Fibroblast of pulmonary artery (primary cell): ENCODE data around the gene HEPACAM.

Source experiments
- DNase-seq: peaks from one replicate; pipeline ENCODE4 v3.0.0-alpha.2; 2010; ENCODE audit warnings: low read depth
- H3K4me3 ChIP-seq: replicated peaks from 2 replicates; pipeline ENCODE4 v1.5.1; 2011; ENCODE audit warnings: low read depth, mild to moderate bottlenecking, control low read depth, low read length, moderate library complexity
- TF ChIP-seq, protein P1 (sequence below): IDR thresholded peaks from 2 replicates; pipeline ENCODE4 v1.5.1; 2011; ENCODE audit warnings: mild to moderate bottlenecking, control low read depth, low read length, inconsistent platforms; ENCODE audit errors: missing control alignments

The HEPACAM gene

DNA sequence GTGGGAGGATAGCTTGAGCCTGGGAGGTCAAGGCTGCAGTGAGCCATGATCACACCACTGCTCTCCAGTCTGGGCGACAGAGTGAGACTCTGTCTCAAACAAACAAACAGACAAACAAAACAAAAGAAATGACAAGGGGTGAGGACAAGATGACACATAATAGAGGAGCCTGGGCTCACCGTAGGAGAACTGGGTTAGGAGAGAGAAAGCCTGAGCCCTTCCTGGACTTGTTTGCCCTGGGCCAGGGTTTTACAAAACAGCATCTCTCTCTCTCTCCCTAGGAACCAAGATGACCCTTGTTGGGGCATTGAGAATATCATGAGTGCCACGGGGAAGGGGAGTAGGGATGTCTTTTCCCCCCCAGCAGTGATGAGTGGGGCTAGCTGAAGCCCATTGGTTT, 54.9 kb downstream of the HEPACAM start:
- DNase-seq, result no peak
- no peak overlapping the region for H3K4me3 ChIP-seq
- TF ChIP-seq, protein P1, sequence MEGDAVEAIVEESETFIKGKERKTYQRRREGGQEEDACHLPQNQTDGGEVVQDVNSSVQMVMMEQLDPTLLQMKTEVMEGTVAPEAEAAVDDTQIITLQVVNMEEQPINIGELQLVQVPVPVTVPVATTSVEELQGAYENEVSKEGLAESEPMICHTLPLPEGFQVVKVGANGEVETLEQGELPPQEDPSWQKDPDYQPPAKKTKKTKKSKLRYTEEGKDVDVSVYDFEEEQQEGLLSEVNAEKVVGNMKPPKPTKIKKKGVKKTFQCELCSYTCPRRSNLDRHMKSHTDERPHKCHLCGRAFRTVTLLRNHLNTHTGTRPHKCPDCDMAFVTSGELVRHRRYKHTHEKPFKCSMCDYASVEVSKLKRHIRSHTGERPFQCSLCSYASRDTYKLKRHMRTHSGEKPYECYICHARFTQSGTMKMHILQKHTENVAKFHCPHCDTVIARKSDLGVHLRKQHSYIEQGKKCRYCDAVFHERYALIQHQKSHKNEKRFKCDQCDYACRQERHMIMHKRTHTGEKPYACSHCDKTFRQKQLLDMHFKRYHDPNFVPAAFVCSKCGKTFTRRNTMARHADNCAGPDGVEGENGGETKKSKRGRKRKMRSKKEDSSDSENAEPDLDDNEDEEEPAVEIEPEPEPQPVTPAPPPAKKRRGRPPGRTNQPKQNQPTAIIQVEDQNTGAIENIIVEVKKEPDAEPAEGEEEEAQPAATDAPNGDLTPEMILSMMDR, result no peak

DNA sequence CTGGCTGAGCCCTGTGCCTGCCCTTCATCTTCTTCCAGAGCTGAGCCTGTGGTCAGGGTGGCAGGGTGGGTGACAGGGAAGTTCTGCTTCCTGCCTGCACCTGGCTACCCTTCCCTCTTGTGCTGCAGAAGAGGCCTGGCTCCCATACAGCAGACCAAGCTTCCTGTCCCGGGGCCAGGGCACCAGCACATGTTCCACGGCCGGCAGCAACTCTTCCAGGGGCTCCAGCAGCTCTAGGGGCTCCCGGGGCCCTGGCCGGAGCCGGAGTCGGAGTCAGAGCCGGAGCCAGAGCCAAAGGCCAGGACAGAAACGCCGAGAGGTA, 55.6 kb downstream of the HEPACAM start:
- DNase-seq, result no peak
- TF ChIP-seq, protein P1, result no peak
- no peak overlapping the region for H3K4me3 ChIP-seq

DNA sequence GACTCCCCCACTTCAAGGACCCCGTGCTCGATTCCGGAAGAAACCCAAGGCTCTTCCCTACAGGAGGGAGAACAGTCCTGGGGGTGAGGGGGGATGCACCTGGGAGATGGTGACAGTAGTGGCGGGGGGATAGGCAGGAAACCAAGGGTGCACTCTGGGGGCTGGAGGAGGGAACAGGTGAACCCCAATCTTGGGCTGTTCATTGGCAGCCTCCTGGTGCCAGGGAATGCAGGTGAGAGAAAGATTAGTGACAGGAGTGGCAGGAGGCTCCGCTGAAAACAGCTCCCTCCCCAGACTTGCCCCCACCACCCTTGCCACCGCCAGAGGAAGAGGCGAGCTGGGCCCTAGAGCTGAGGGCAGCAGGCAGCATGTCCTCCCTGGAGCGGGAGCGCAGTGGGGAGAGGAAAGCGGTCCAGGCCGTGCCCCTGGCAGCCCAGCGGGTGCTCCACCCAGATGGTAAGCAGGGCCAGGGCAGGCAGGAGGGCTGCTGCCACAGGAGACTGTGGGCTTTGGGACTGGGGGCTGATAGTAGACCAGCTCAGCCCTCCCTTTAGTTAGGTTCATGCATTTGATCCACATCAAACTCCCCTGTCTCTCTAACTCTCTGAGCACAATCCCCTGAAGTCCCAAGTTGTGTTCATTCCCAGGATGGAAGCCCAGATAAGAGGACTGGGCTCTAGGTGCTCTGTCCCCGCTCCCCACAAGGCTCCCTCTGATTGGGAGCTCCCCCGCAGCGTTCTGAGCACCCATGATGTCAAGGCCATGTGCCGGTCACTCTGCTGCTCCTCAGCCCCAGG, 56.2 kb downstream of the HEPACAM start:
- no peak for DNase-seq
- no peak overlapping the region for H3K4me3 ChIP-seq
- TF ChIP-seq, protein P1, result no peak

DNA sequence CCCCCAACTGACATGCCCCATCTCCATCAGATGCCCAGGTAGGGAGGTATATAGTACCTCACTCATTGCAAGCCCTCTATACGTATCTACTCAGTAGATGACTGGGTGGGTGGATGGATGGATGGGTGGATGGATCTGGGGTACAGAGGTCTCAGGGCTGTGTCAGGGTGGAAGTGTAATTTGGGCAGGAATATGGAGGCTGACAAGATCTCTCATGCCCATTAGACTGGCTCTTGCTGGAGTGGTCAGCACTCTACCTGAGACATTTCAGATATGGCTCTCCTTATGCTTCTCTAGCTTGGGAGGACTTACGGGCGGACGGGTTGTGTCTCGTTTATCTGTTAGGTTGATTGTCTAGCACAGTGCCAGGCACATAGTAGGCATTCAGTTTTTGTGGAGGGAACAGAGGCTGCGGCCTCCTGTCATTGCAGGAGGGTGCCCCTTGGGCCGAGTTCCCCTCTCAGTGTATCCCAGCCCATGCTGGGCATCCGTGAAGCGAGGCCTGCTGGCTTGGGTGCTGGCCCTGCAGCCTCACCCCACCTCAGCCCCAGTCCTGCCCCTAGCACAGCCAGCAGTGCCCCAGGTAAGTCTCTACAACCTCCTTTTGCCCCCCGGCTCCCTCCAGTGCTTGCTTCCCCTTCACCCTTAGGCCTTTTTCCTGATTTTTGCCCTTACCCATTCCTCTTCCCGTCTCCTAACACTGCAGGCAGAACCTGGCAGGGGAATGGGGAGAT, 56.9 kb downstream of the HEPACAM start:
- no peak overlapping the region for H3K4me3 ChIP-seq
- DNase-seq, result no peak
- TF ChIP-seq, protein P1, result no peak

DNA sequence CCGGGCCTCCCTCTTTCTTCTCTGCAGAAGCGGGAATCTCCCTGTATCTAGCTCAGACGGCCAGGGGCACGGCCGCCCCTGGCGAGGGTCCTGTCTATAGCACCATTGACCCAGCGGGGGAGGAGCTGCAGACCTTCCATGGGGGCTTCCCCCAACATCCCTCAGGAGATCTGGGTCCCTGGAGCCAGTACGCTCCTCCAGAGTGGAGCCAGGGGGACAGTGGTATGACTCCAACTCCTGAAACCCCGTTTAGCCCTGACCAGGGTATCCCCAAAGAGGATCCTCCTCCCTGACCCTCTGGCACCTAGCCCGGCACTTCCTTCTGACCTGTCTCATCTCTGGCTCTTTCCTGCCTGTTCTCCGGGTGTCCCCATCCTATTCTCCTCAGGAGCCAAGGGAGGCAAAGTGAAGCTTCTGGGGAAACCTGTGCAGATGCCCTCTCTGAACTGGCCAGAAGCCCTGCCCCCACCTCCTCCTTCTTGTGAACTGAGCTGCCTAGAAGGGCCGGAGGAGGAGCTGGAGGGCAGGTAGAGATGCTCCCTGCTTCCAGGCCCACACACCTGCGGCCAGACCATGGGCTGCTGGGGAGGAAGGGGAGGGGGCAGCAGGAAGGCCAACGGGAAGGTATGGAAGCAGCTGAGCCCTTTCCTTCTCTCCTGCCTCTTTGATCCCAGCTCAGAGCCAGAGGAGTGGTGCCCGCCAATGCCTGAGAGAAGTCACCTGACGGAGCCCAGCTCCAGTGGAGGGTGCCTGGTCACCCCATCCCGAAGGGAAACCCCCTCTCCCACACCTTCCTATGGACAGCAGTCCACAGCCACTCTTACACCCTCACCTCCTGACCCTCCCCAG, 57.7 kb downstream of the HEPACAM start:
- DNase-seq, result no peak
- TF ChIP-seq, protein P1, result no peak
- H3K4me3 ChIP-seq, result peak overlapping the region; percentile 65

DNA sequence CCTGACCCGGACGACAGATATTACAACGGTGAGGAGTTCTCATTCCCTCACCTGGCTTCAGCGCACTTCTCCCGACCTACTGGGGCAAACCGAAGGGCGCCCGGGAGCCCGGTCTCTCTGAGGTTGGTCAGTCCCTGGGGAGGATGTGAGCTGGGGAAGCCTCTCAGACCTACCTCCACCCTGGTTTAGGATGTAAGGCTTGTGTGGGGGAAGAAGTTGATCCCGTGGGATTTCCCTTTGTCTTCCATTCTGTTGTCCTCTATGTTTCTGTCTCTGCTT, 58.3 kb downstream of the HEPACAM start:
- DNase-seq, result no peak
- TF ChIP-seq, protein P1, result no peak
- H3K4me3 ChIP-seq, result peak overlapping the region; percentile 65
